ENCODE results near the gene OR5B12.

DNA sequence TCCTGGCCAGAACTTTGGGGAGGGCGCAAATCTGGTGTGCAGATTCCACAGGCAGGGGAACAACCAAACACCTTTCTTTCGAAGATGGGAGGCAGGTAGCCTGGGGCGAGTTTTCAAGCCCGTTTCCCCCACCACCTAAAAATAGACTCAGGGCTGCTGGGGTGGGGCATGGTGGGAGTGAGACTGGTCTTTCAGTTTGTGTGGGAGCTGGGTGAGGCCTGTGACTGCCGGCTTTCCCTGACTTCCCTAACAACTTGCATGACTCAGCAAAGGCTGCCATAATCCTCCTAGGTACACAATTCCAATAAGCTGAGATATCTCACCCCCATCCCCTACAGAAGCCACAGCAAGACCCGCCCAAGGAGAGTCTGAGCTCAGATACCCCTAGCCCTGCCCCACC is 4.3 kb upstream of the OR5B12 start:
- TF ChIP-seq, protein P1, sequence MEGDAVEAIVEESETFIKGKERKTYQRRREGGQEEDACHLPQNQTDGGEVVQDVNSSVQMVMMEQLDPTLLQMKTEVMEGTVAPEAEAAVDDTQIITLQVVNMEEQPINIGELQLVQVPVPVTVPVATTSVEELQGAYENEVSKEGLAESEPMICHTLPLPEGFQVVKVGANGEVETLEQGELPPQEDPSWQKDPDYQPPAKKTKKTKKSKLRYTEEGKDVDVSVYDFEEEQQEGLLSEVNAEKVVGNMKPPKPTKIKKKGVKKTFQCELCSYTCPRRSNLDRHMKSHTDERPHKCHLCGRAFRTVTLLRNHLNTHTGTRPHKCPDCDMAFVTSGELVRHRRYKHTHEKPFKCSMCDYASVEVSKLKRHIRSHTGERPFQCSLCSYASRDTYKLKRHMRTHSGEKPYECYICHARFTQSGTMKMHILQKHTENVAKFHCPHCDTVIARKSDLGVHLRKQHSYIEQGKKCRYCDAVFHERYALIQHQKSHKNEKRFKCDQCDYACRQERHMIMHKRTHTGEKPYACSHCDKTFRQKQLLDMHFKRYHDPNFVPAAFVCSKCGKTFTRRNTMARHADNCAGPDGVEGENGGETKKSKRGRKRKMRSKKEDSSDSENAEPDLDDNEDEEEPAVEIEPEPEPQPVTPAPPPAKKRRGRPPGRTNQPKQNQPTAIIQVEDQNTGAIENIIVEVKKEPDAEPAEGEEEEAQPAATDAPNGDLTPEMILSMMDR (IDR thresholded peaks at IDR 0.05) = no peak
- no peak for TF ChIP-seq EP300 (IDR thresholded peaks at IDR 0.05)
- TF ChIP-seq POLR2A (IDR thresholded peaks at IDR 0.05) = no peak
